Ovary (tissue), 3 donors: ENCODE measurements around the gene EWSR1.

Experiments
- CTCF ChIP-seq, 3 donors: fragments of 450-650 bp in 2 of 3; fragments of 200-600 bp in 1 of 3; IDR thresholded peaks; one replicate each; pipeline versions ENCODE4 v1.5.1 to v1.8.0; 2016 to 2022; ENCODE audit warnings: antibody characterized with exemption in 3 of 3, mild to moderate bottlenecking in 1 of 3
- POLR2A ChIP-seq: fragments of 450-650 bp; IDR thresholded peaks from one replicate; pipeline ENCODE4 v1.6.1; 2017; ENCODE audit warnings: antibody characterized with exemption, mild to moderate bottlenecking, moderate library complexity
- donor health status: DM: no; HTN: no; CAD: no.

- TF ChIP-seq CTCF (IDR thresholded peaks at IDR 0.05), result no peak
- TF ChIP-seq POLR2A, result no peak
These were observed 48.2 kb downstream of the EWSR1 start for GRCh38 chr22:29316141-29316828.
